SK-N-SH treated with all-trans-retinoic acid at 6 μM for 48 hours (cell line): Measurements from ENCODE around the gene ZBTB39.
"Not testable (repeated sequence)": the region's sequence is repeated elsewhere in the genome, so short reads cannot be mapped to it uniquely, and the experiment has no call there.

Source experiments
- ATAC-seq: fragments of 200-7000 bp; cut with Tn5 transposase; 3 replicates; pipeline ENCODE4 v1.9.1; 2020; ENCODE audit warnings: mild to moderate bottlenecking, moderate library complexity
- ARNTL ChIP-seq: fragments of 450-650 bp; formaldehyde crosslinking; IDR thresholded peaks from 2 replicates; pipeline ENCODE4 v1.5.0; 2020; ENCODE audit warnings: low read depth, mild to moderate bottlenecking, moderate library complexity, borderline replicate concordance
- BACH2 ChIP-seq: fragments of 250-450 bp; sonication (Bioruptor Pico); IDR thresholded peaks from 2 replicates; pipeline ENCODE4 v1.9.0; 2021; ENCODE audit warnings: mild to moderate bottlenecking, borderline replicate concordance
- CSDC2 ChIP-seq: fragments of 250-450 bp; sonication (Bioruptor Pico); IDR thresholded peaks from 2 replicates; pipeline ENCODE4 v1.5.0; 2020; ENCODE audit warnings: mild to moderate bottlenecking, moderate library complexity
- CSRNP3 ChIP-seq: fragments of 250-450 bp; sonication (Bioruptor Pico); IDR thresholded peaks from 2 replicates; pipeline ENCODE4 v1.5.1; 2021; ENCODE audit warnings: mild to moderate bottlenecking, moderate library complexity
- ESRRG ChIP-seq: fragments of 250-450 bp; sonication (Bioruptor Pico); IDR thresholded peaks from 2 replicates; pipeline ENCODE4 v1.6.1; 2021; ENCODE audit warnings: mild to moderate bottlenecking
- ISL1 ChIP-seq: fragments of 250-450 bp; sonication (Bioruptor Pico); IDR thresholded peaks from 2 replicates; pipeline ENCODE4 v2.1.2; 2022; ENCODE audit warnings: mild to moderate bottlenecking, moderate library complexity
- OSR1 ChIP-seq: fragments of 250-450 bp; sonication (Bioruptor Pico); IDR thresholded peaks from 2 replicates; pipeline ENCODE4 v1.8.0; 2022; ENCODE audit warnings: moderate library complexity, mild to moderate bottlenecking, inconsistent platforms
- RARB ChIP-seq: fragments of 250-450 bp; sonication (Bioruptor Pico); IDR thresholded peaks from 2 replicates; pipeline ENCODE4 v1.8.0; 2021; ENCODE audit warnings: mild to moderate bottlenecking, moderate library complexity
- SNAI2 ChIP-seq: fragments of 250-450 bp; sonication (Bioruptor Pico); IDR thresholded peaks from 2 replicates; pipeline ENCODE4 v1.5.0; 2020; ENCODE audit warnings: mild to moderate bottlenecking, moderate library complexity
- TOX ChIP-seq: fragments of 250-450 bp; sonication (Bioruptor Pico); IDR thresholded peaks from 2 replicates; pipeline ENCODE4 v1.8.0; 2021; ENCODE audit warnings: mild to moderate bottlenecking, moderate library complexity, borderline replicate concordance
- TSHZ2 ChIP-seq: fragments of 250-450 bp; sonication (Bioruptor Pico); IDR thresholded peaks from 2 replicates; pipeline ENCODE4 v1.5.0; 2020; ENCODE audit warnings: mild to moderate bottlenecking, moderate library complexity
- ZC3H10 ChIP-seq: fragments of 250-450 bp; sonication (Bioruptor Pico); IDR thresholded peaks from 2 replicates; pipeline ENCODE4 v1.5.1; 2021; ENCODE audit warnings: mild to moderate bottlenecking, moderate library complexity
- ZNF565 ChIP-seq: fragments of 450-650 bp; formaldehyde crosslinking; conservative IDR thresholded peaks from 2 replicates; pipeline ENCODE4 v1.5.0; 2020; ENCODE audit warnings: low read depth, mild to moderate bottlenecking, moderate library complexity
- ZNF70 ChIP-seq: fragments of 450-650 bp; formaldehyde crosslinking; IDR thresholded peaks from 2 replicates; pipeline ENCODE4 v1.5.0; 2020; ENCODE audit warnings: mild to moderate bottlenecking, moderate library complexity
- ZNF8 ChIP-seq: fragments of 450-650 bp; formaldehyde crosslinking; IDR thresholded peaks from 2 replicates; pipeline ENCODE4 v1.5.0; 2020; ENCODE audit warnings: mild to moderate bottlenecking, moderate library complexity
- TF ChIP-seq, protein P1 (sequence below): fragments of 250-450 bp; sonication (Bioruptor Pico); IDR thresholded peaks from 2 replicates; pipeline ENCODE4 v1.8.0; 2021; ENCODE audit warnings: low read depth, mild to moderate bottlenecking, moderate library complexity, borderline replicate concordance
- TF ChIP-seq, protein P2 (sequence below): fragments of 250-450 bp; sonication (Bioruptor Pico); IDR thresholded peaks from 2 replicates; pipeline ENCODE4 v1.8.0; 2020; ENCODE audit warnings: mild to moderate bottlenecking, moderate library complexity, borderline replicate concordance
- TF ChIP-seq, protein P3 (sequence below): fragments of 250-450 bp; sonication (Bioruptor Pico); IDR thresholded peaks from 2 replicates; pipeline ENCODE4 v1.5.1; 2020; ENCODE audit warnings: low read depth, mild to moderate bottlenecking, moderate library complexity

Gene ZBTB39

GRCh38 chr12:57019983-57020719, 13.8 kb upstream of the ZBTB39 start:
- no peak for ATAC-seq
- TF ChIP-seq ZNF8 (CRISPR knock-in tag), result no peak
- TF ChIP-seq ESRRG, result no peak
- no peak for TF ChIP-seq ZNF565
- TF ChIP-seq ZNF70 (CRISPR knock-in tag), result no peak
- no peak for TF ChIP-seq OSR1 (CRISPR knock-in tag)
- no peak for TF ChIP-seq CSDC2
- TF ChIP-seq, protein P1, sequence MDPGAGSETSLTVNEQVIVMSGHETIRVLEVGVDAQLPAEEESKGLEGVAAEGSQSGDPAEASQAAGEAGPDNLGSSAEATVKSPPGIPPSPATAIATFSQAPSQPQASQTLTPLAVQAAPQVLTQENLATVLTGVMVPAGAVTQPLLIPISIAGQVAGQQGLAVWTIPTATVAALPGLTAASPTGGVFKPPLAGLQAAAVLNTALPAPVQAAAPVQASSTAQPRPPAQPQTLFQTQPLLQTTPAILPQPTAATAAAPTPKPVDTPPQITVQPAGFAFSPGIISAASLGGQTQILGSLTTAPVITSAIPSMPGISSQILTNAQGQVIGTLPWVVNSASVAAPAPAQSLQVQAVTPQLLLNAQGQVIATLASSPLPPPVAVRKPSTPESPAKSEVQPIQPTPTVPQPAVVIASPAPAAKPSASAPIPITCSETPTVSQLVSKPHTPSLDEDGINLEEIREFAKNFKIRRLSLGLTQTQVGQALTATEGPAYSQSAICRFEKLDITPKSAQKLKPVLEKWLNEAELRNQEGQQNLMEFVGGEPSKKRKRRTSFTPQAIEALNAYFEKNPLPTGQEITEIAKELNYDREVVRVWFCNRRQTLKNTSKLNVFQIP (CRISPR knock-in tag), result no peak
- no peak for TF ChIP-seq BACH2 (CRISPR knock-in tag)
- no peak for TF ChIP-seq CSRNP3
- TF ChIP-seq, protein P2, sequence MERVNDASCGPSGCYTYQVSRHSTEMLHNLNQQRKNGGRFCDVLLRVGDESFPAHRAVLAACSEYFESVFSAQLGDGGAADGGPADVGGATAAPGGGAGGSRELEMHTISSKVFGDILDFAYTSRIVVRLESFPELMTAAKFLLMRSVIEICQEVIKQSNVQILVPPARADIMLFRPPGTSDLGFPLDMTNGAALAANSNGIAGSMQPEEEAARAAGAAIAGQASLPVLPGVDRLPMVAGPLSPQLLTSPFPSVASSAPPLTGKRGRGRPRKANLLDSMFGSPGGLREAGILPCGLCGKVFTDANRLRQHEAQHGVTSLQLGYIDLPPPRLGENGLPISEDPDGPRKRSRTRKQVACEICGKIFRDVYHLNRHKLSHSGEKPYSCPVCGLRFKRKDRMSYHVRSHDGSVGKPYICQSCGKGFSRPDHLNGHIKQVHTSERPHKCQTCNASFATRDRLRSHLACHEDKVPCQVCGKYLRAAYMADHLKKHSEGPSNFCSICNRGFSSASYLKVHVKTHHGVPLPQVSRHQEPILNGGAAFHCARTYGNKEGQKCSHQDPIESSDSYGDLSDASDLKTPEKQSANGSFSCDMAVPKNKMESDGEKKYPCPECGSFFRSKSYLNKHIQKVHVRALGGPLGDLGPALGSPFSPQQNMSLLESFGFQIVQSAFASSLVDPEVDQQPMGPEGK (CRISPR knock-in tag), result no peak
- TF ChIP-seq TSHZ2 (CRISPR knock-in tag), result no peak
- no peak for TF ChIP-seq ARNTL (CRISPR knock-in tag)

DNA sequence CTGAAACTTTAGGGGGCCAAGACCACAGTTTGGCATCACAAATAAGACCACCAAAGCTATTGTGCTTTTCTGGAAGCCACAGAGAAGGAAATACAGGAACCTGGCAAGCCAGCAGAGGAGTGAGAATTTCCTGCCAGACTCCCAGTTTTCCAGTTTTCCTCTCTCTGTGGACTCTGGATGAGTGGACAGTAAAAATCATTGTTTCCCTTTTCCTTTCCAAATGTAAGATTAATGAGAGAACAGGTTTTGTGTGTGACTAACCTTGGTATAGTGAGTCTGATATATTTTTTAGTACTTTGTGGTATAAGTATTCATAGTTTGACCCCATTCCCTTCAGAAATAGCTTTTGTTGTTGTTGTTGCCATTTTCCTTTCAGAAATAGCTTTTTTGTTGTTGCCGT, 12.6 kb upstream of the ZBTB39 start:
- TF ChIP-seq TOX (CRISPR knock-in tag) (no peak), CSRNP3 (no peak), ARNTL (CRISPR knock-in tag) (no peak), ZNF70 (CRISPR knock-in tag) (no peak), SNAI2 (CRISPR knock-in tag) (no peak), RARB (CRISPR knock-in tag) (no peak), ZNF8 (CRISPR knock-in tag) (no peak), ZNF565 (no peak), TSHZ2 (CRISPR knock-in tag) (no peak), ZC3H10 (CRISPR knock-in tag) (no peak), ISL1 (CRISPR knock-in tag) (no peak)
- TF ChIP-seq, protein P2 (CRISPR knock-in tag), result no peak
- TF ChIP-seq, protein P3, sequence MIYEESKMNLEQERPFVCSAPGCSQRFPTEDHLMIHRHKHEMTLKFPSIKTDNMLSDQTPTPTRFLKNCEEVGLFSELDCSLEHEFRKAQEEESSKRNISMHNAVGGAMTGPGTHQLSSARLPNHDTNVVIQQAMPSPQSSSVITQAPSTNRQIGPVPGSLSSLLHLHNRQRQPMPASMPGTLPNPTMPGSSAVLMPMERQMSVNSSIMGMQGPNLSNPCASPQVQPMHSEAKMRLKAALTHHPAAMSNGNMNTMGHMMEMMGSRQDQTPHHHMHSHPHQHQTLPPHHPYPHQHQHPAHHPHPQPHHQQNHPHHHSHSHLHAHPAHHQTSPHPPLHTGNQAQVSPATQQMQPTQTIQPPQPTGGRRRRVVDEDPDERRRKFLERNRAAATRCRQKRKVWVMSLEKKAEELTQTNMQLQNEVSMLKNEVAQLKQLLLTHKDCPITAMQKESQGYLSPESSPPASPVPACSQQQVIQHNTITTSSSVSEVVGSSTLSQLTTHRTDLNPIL (CRISPR knock-in tag), result no peak
- ATAC-seq, result no peak

DNA sequence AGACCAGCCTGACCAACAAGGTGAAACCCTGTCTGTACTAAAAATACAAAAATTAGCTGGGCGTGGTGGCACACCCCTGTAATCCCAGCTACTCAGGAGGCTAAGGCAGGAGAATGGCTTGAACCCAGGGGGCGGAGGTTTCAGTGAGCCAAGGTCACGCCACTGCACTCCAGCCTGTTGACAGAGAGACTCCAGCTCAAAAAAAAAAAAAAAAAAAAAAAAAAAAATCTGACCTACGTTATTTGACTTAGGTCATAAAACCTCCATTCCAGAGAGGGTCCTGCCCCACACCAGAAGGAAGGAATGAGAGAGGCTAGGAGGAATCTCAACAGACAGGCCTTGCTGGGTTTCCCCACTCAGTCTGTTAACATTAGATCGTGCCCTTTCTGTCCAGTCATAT, 12.0 kb upstream of the ZBTB39 start:
- not testable (repeated sequence) for ATAC-seq
